K562 (cell line): ENCODE results near the gene IQCK.

ENCODE experiments used
- PURB ChIP-seq: sonication (generic); formaldehyde crosslinking; IDR thresholded peaks from 2 replicates; pipeline ENCODE4 v1.9.0; 2021; ENCODE audit warnings: low read depth, mild to moderate bottlenecking, missing genetic modification reagents
- ZKSCAN1 ChIP-seq: fragments of 150-350 bp; IDR thresholded peaks from 2 replicates; pipeline ENCODE4 v1.6.1; 2016; ENCODE audit warnings: low read depth, low read length

DNA sequence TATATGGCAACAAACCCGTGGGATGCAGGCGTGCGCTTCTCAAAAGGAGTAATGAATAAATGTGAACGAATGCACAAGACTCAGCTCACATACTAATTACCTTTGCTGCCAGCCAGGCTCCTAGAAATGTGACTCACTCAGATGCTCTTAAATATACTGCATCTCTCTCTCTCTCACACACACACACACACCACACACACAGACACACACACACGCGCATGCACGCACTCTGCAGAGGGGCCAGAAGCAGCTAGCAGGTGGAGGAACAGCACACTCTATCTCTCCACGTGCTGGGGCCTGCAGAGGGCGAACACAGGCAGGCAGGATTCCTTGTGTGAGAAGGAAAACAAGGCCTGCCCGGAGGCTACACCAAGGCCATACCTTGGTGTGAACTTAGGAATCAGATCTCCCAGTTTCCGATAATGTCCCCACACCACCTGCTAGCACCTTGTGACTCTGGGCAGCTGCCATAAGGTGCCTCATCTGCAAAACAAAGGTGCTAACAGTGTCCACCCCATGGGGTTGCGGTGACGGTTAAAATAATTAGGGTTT, 161.2 kb downstream of the IQCK start:
- no peak for TF ChIP-seq ZKSCAN1
- no peak for TF ChIP-seq PURB (CRISPR knock-in tag)
